ENCODE data around the gene ZNF609.

Gene ZNF609

DNA sequence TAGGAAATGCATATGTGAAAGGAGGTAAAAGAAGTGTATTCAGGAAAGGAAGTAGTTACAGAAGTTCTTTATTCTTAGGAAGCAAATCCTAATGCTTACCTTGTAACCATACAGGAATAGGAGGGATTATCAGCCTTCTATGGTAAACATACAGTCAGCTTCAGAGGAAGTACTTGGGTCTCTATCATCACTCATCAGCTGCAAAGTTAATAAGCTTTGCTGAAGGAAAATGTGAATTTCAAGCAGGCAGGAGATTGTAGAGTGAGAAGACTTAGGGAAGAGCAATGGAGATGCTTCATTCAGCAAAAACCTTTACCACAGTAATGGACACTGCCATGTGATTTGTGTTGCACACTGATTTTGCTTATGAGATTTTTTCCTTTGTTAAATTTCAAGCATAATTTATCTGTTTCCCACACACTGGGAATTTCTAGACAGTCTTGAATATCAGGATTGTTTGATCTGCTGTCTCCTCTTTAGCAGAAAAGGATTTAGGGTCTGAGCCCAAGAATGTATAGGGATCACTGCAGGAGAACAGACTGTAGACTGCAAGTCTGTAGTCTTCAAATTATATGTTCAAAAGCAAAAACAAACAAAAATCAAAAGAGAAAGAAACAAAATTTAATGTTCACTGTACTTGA lies 150.8 kb downstream of the ZNF609 start:
- H3K4me3 ChIP-seq (ENCODE audit: low read depth, low read length): no peak overlapping the region
- TF ChIP-seq, protein P1, sequence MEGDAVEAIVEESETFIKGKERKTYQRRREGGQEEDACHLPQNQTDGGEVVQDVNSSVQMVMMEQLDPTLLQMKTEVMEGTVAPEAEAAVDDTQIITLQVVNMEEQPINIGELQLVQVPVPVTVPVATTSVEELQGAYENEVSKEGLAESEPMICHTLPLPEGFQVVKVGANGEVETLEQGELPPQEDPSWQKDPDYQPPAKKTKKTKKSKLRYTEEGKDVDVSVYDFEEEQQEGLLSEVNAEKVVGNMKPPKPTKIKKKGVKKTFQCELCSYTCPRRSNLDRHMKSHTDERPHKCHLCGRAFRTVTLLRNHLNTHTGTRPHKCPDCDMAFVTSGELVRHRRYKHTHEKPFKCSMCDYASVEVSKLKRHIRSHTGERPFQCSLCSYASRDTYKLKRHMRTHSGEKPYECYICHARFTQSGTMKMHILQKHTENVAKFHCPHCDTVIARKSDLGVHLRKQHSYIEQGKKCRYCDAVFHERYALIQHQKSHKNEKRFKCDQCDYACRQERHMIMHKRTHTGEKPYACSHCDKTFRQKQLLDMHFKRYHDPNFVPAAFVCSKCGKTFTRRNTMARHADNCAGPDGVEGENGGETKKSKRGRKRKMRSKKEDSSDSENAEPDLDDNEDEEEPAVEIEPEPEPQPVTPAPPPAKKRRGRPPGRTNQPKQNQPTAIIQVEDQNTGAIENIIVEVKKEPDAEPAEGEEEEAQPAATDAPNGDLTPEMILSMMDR (IDR thresholded peaks at IDR 0.05; ENCODE audit: control insufficient read depth, extremely low read depth, insufficient read depth): no peak
- DNase-seq (ENCODE audit: low read depth): no peak

DNA sequence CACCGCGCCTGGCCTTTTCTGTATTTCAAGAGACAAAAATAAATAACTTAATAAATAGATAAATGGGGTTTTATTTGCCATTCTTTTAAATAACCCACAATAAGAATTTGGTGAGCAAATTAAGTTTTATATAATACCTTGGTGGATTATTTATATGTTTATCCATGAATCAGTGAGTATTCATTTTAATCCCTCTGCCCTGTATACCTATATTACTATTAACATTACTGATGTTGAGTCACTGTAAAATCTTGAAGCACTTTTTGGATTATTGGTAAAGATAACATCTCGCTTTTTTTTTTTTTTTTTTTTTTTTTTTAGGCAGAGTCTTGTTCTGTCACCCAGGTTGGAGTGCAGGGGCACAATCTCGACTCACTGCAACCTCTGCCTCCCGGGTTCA lies 154.1 kb downstream of the ZNF609 start:
- DNase-seq (ENCODE audit: low read depth): no peak
- no peak overlapping the region for H3K4me3 ChIP-seq (ENCODE audit: low read depth, low read length)
- TF ChIP-seq, protein P1 (IDR thresholded peaks at IDR 0.05; ENCODE audit: control insufficient read depth, extremely low read depth, insufficient read depth): no peak

GRCh38 chr15:64617727-64618126 lies 157.3 kb downstream of the ZNF609 start:
- H3K4me3 ChIP-seq (ENCODE audit: low read depth, low read length): no peak overlapping the region
- TF ChIP-seq, protein P1 (IDR thresholded peaks at IDR 0.05; ENCODE audit: control insufficient read depth, extremely low read depth, insufficient read depth): no peak
- DNase-seq (ENCODE audit: low read depth): no peak

DNA sequence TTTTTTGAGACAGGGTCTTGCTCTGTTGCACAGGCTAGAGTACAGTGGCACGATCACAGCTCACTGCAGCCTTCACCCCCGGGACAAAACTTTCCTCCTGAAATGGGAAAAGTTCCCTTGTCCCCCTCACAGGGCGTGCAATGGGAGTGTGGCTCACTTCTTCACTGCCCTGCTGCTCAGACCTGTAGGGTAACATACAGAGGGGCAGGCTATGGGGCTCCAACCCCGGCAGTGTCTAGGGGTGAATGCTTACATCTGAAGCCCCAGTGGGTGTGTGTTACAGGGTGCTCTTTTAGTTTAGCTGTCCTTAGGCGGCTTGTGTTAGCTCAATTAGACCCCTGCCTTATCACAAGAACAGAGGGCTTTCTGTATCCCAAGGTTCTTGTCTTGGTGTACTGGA lies 157.8 kb downstream of the ZNF609 start:
- TF ChIP-seq, protein P1 (IDR thresholded peaks at IDR 0.05; ENCODE audit: control insufficient read depth, extremely low read depth, insufficient read depth): no peak
- no peak overlapping the region for H3K4me3 ChIP-seq (ENCODE audit: low read depth, low read length)
- DNase-seq (ENCODE audit: low read depth): no peak

DNA sequence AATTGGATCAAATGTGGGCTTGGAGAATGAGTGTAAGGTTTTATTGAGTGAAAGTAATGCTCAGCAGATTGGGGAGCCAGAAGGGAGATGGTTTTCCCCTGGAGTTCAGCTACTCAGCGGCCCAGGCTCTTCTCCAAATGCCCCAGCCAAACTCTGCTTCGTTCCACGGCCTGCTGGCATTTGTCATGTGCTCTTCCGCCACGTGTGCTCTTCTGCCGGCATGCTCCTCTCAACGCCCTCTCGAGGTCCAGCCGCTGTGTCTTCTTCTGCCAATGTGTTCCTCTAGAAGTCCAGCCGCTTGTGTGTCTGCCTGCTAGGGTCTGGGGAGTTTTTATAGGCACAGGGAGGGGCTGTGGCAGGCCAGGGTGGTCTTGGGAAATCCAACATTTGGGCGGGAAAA lies 158.2 kb downstream of the ZNF609 start:
- TF ChIP-seq, protein P1 (IDR thresholded peaks at IDR 0.05; ENCODE audit: control insufficient read depth, extremely low read depth, insufficient read depth): no peak
- no peak for DNase-seq (ENCODE audit: low read depth)

GRCh38 chr15:64619880-64620839 lies 159.8 kb downstream of the ZNF609 start:
- DNase-seq (ENCODE audit: low read depth): no peak
- no peak overlapping the region for H3K4me3 ChIP-seq (ENCODE audit: low read depth, low read length)
- TF ChIP-seq, protein P1 (IDR thresholded peaks at IDR 0.05; ENCODE audit: control insufficient read depth, extremely low read depth, insufficient read depth): no peak

More for the DNA sequence above, 158.2 kb downstream of the ZNF609 start:
- no peak overlapping the region for H3K4me3 ChIP-seq (ENCODE audit: low read depth, low read length)
